Mucosa of descending colon (tissue), 3 donors: ENCODE measurements around the gene HDAC10. TPM values are rescaled to one million over a fixed set of nuclear protein-coding genes. Genes with fewer than 3 reads are reported as not detected.

ENCODE experiments used
- ATAC-seq: fragments of 200-7000 bp; cut with Tn5 transposase; one replicate; pipeline ENCODE4 v1.9.1; 2020; ENCODE audit warnings: mild to moderate bottlenecking, moderate library complexity
- DNase-seq, 3 donors: peaks; one replicate each; pipeline ENCODE4 v3.0.0-alpha.2; 2020
- H3K36me3 ChIP-seq: fragments of 200-600 bp; one replicate; pipeline ENCODE4 v1.8.0; 2021; ENCODE audit warnings: low read depth, mild to moderate bottlenecking
- H3K4me1 ChIP-seq: fragments of 200-600 bp; one replicate; pipeline ENCODE4 v1.8.0; 2021; ENCODE audit warnings: low read depth, mild to moderate bottlenecking
- H3K4me3 ChIP-seq: fragments of 200-600 bp; one replicate; pipeline ENCODE4 v1.8.0; 2021; ENCODE audit warnings: mild to moderate bottlenecking
- H3K9me3 ChIP-seq: fragments of 200-600 bp; one replicate; pipeline ENCODE4 v1.8.0; 2021; ENCODE audit warnings: mild to moderate bottlenecking
- intact Hi-C, 2 donors: fragments of 100-400 bp; cut with DNase I in 1 of 2; cut with micrococcal nuclease in 1 of 2; formaldehyde crosslinking; loops; one replicate each; pipeline versions ENCODE4 v1.11.0 to v1.11.1; 2022; cut with DNase I, micrococcal nuclease
- total RNA-seq, 3 donors: library from RNA; stranded (reverse); fragmentation: NEBNext Ultra II Directional in 2 of 3; extraction: Animal tissue kit (Norgen Biotek cat#: 25700) in 2 of 3; gene quantifications; one replicate each; pipeline versions ENCODE4 v1.2.1 to v1.2.4, GENCODE V29; 2021 to 2023
- TF ChIP-seq, protein P1 (sequence below): fragments of 200-600 bp; IDR thresholded peaks from one replicate; pipeline ENCODE4 v1.8.0; 2022; ENCODE audit warnings: antibody characterized with exemption, mild to moderate bottlenecking
- donor health status: DM: no; HTN: no; CAD: no; lungs with moderate emphysema.
- donor health status: DM: no; HTN: no; CAD: no.
- donor health status: DM: no; HTN: yes; CAD: no.

HDAC10 gene
- total RNA-seq, 3 donors from 2014 or later, result 39.5 to 66.3 (median 47.8) TPM

DNA sequence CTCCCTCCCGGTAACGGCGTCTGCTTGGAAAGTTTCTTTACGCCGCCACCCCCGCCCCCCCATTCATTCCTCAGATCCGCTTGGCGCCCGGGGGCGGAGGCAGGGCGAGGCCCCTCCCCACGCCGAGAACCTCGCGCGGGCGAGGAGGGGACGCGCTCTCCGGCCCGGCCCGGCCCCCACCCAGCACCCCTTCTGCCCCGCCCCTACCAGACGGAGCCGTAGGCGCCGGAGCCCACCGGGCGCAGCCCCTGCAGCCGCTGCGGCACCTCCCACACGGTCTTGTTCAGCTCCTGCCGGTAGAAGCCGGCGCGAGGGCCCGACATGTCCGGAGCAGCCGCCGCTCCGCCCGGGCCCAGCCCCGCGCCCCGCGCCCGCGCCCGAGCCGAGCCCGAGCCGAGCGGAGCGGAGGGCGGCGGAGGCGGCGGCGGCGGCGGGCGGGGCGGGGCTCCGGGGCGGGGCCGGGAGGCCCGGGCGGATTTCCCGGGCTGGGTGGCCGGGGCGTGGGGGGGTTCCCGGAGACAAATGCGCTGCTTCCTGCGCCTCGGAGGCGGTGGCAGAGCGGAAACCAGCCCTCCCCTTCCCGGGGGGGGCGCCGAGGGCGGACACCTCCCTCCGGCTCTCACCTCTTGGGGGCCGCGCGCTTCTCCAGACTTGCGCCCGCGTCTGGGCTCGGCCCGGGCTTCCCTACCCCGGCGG is 19.1 kb upstream of the HDAC10 start, which contains the start of gene MAPK11:
MAPK11 (minus strand) TSS at position 411 of the 696 bp plus-strand sequence; CDS start at position 323, 88 bp downstream.
- DNase-seq (peak; percentile 56 to 85 (median 72)), ATAC-seq (peak; percentile 44)
- intact Hi-C loops, result no loop called here
- no peaks in the 10 kb centered on the region for H3K9me3 ChIP-seq
- no peak within 1 kb of the TSS for H3K4me3 ChIP-seq
- no peaks in the 10 kb centered on the region for H3K36me3 ChIP-seq
- TF ChIP-seq, protein P1, sequence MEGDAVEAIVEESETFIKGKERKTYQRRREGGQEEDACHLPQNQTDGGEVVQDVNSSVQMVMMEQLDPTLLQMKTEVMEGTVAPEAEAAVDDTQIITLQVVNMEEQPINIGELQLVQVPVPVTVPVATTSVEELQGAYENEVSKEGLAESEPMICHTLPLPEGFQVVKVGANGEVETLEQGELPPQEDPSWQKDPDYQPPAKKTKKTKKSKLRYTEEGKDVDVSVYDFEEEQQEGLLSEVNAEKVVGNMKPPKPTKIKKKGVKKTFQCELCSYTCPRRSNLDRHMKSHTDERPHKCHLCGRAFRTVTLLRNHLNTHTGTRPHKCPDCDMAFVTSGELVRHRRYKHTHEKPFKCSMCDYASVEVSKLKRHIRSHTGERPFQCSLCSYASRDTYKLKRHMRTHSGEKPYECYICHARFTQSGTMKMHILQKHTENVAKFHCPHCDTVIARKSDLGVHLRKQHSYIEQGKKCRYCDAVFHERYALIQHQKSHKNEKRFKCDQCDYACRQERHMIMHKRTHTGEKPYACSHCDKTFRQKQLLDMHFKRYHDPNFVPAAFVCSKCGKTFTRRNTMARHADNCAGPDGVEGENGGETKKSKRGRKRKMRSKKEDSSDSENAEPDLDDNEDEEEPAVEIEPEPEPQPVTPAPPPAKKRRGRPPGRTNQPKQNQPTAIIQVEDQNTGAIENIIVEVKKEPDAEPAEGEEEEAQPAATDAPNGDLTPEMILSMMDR, result no peak
- H3K4me1 ChIP-seq, result peaks cover 38% of the 10 kb centered on the region

DNA sequence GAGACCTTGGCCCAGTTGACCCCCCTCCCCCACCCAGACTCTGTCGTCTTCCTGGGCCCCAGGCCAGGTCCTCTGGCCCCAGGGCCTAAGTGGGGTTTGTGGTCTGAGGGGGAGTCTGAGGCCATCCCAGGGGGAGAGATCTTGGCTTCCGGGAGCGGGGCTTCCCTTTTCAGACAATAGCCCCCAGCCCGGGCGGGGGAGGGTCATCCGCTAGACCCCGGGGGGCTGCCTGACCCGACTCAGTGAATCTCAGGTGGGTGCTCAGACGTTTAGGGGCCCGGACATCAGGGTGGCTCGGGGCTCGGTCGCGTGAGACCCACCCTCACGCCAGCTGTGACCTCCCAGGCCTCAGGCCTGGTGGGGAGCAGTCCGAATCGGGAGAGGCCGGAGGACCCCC is 18.5 kb upstream of the HDAC10 start:
- no peak for DNase-seq
- no peak for ATAC-seq
- intact Hi-C loops, result no loop called here
- TF ChIP-seq, protein P1, result no peak
- Histone ChIP-seq H3K4me1 (peaks cover 38% of the 10 kb centered on the region), H3K36me3 (no peaks in the 10 kb centered on the region), H3K4me3 (no peak overlapping the region), H3K9me3 (no peaks in the 10 kb centered on the region)

DNA sequence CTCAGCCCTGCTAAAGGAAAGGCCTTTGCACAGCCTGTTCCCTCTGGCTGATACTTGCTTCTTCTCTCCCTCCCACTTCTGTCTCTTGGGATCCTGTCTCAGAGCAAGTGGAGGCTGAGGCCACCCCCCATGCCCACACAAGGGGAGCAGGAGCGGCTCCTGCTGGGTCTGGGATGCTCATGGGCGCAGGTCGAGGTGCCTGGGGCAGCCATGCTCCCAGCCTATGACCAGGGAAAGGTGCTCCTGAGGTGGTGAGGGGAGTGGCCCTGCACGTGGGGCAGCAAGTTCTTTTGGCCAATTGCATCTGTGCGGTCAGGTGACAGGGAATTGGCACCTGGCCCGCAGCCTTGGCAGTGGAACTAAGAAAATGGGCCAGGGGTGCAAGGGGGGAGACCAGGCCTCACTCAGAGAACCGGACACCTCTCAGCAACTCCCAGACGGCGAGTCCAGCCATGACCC is 17.6 kb upstream of the HDAC10 start:
- peak in 1 of 3 donors; percentile 54 for DNase-seq
- ATAC-seq, result peak; percentile 19
- H3K9me3 ChIP-seq, result no peaks in the 10 kb centered on the region
- no peaks in the 10 kb centered on the region for H3K36me3 ChIP-seq
- TF ChIP-seq, protein P1, result no peak
- H3K4me1 ChIP-seq, result peaks cover 38% of the 10 kb centered on the region
- intact Hi-C loops, result no loop called here
- H3K4me3 ChIP-seq, result no peak overlapping the region

DNA sequence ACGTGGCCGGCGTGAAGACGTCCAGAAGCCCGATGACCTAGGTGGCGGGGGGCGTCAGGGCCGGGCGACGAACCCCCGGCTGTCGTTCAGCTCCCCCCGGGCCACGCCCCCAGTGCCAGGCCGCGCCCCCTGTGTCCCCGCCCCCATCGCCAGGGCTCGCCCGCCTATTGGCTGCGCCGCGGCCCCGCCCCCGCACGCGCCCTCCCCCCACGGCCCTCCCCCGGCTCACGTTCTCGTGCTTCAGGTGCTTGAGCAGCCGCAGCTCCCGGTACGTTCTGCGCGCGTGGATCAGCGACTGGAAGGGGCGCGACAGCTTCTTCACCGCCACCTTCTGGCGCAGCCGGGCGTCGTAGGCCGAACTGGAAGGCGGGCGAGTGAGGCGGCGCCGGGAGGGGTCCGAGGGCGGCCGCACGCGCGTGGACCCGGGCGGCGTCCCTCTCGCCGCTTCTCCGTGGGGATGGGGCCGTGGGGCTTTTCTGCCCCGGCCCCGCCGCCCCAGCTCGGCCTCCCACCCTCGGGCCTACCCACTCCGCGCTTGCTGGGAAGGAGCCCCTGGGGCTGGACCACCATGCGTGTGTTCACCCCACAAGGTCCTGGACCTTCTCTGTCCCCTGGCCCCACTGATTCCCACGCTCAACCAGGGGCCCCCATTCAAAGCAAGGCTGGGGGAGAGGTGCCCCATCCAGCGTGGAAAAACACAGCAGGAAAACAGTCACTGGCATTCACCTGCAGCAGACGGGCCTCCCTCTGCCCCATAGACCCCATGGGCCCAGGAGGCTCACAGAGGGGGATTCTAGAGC is 16.7 kb upstream of the HDAC10 start:
- intact Hi-C loops, result no loop called here
- ATAC-seq (peak; percentile 70), DNase-seq (peak; percentile 71 to 83 (median 73))
- Histone ChIP-seq H3K36me3 (no peaks in the 10 kb centered on the region), H3K4me3 (no peak overlapping the region), H3K4me1 (peaks cover 38% of the 10 kb centered on the region), H3K9me3 (no peaks in the 10 kb centered on the region)
- TF ChIP-seq, protein P1, result no peak

DNA sequence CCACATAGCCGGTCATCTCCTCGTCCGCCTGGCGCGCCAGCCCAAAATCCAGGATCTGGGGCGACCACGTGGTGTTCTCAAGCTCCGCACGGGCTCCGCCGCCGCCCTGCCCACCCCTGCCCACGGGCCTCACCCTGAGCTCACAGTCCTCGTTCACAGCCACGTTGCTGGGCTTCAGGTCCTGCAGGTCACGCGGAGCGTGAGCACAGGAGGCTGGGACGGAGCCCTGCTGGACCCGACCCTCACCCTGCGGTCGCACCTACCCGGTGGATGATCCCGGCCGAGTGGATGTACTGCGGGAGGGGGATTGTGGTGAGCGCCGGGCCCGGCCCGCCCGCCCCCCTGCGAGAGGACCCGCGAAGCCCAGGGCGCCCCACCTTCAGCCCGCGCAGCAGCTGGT is 15.9 kb upstream of the HDAC10 start:
- no peak for ATAC-seq
- Histone ChIP-seq H3K36me3 (no peaks in the 10 kb centered on the region), H3K4me1 (peaks cover 39% of the 10 kb centered on the region), H3K4me3 (no peak overlapping the region), H3K9me3 (no peaks in the 10 kb centered on the region)
- no peak for DNase-seq
- intact Hi-C loops, result no loop called here
- TF ChIP-seq, protein P1, result no peak
